Activated CD4-positive, alpha-beta T cell treated with anti-CD3 and anti-CD28 coated beads, Interleukin-2, amount 10 ng/mL, durations not matched to agents 24 days and 14 days (primary cell): ENCODE measurements around the gene ZNF160. TPM values are rescaled to one million over a fixed set of nuclear protein-coding genes. Genes with fewer than 3 reads are reported as not detected.

Experiments
- total RNA-seq: library from RNA; stranded (reverse); gene quantifications from 2 replicates; pipeline ENCODE4 v1.2.3, GENCODE V29; 2022

ZNF160 gene
- total RNA-seq, 1 donor from 2014 or later = 37.5 TPM

Other genes with a start within 250 kb of the ZNF160 start
- gene ZNF468, start 245.8 kb downstream of the ZNF160 start, total RNA-seq = 13.3 and 15.9 TPM in 2 replicates
- gene ZNF320, start 205.8 kb downstream of the ZNF160 start, total RNA-seq = 8.0 and 17.8 TPM in 2 replicates
- 4.4 and 6.5 TPM in 2 replicates for gene ZNF888, start 180.0 kb downstream of the ZNF160 start, total RNA-seq
- gene ZNF816, start 140.5 kb downstream of the ZNF160 start, total RNA-seq = 8.9 TPM in 2 replicates
- gene ERVV-1, start 89.5 kb downstream of the ZNF160 start, total RNA-seq = not detected in 2 replicates
- gene ERVV-2, start 58.7 kb downstream of the ZNF160 start, total RNA-seq = not detected in 2 replicates
- gene ZNF415, start 29.5 kb upstream of the ZNF160 start, total RNA-seq = 0.51 and 0.78 TPM in 2 replicates
- gene ZNF347, start 55.6 kb upstream of the ZNF160 start, total RNA-seq = 4.6 and 5.3 TPM in 2 replicates
- 2.3 and 2.6 TPM in 2 replicates for gene ZNF665, start 89.9 kb upstream of the ZNF160 start, total RNA-seq
- 0.91 and 1.8 TPM in 2 replicates for gene ZNF677, start 151.5 kb upstream of the ZNF160 start, total RNA-seq
- gene VN1R2, start 154.9 kb upstream of the ZNF160 start, total RNA-seq = not detected in 2 replicates
- gene VN1R4, start 164.3 kb upstream of the ZNF160 start, total RNA-seq = not detected in 2 replicates
- gene ZNF845, start 230.3 kb upstream of the ZNF160 start, total RNA-seq = 6.1 and 6.4 TPM in 2 replicates